GM13976 (cell line): ENCODE results near the gene KCNK10.

ENCODE experiments used
- DNase-seq: peaks from one replicate; pipeline ENCODE4 v3.0.0; 2012; ENCODE audit warnings: low spot score
- in situ Hi-C: fragments of 300-500 bp; cut with MboI; formaldehyde crosslinking; loops from one replicate; pipeline ENCODE4 v1.12.0; 2022; ENCODE audit warnings: low sequenced_read_pairs, mixed read lengths, inconsistent platforms; ENCODE audit not compliant: unreplicated experiment
- TF ChIP-seq, protein P1 (sequence below): IDR thresholded peaks from 2 replicates; pipeline ENCODE4 v1.5.1; 2012; ENCODE audit warnings: borderline replicate concordance, mild to moderate bottlenecking; ENCODE audit not compliant: insufficient read depth; ENCODE audit errors: extremely low read depth, missing control alignments, control extremely low read depth

KCNK10 gene

DNA sequence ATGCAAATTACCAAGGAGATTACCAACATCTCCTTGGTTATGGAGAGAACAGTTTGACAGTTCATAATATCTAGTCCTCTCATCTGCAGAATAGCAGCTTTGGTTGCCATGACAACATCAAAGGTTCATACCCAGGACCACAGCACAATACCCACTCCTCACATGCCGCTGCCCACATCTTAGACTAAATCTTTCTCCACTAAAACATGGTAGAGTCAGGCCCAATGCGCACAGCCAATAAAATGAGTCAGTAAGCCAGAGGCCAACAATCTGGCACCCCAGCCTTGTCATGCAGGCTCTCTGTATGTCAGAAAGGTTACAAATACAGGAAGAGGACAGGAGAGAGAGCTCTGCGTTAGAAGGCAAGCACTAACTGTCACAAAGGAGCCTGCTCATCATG lies 70.6 kb downstream of the KCNK10 start:
- no peak for DNase-seq
- in situ Hi-C loops = no loop called here
- TF ChIP-seq, protein P1, sequence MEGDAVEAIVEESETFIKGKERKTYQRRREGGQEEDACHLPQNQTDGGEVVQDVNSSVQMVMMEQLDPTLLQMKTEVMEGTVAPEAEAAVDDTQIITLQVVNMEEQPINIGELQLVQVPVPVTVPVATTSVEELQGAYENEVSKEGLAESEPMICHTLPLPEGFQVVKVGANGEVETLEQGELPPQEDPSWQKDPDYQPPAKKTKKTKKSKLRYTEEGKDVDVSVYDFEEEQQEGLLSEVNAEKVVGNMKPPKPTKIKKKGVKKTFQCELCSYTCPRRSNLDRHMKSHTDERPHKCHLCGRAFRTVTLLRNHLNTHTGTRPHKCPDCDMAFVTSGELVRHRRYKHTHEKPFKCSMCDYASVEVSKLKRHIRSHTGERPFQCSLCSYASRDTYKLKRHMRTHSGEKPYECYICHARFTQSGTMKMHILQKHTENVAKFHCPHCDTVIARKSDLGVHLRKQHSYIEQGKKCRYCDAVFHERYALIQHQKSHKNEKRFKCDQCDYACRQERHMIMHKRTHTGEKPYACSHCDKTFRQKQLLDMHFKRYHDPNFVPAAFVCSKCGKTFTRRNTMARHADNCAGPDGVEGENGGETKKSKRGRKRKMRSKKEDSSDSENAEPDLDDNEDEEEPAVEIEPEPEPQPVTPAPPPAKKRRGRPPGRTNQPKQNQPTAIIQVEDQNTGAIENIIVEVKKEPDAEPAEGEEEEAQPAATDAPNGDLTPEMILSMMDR = no peak

- in situ Hi-C loops = no loop called here
- TF ChIP-seq, protein P1 = no peak
Observed at GRCh38 chr14:88251650-88252049, 71.4 kb downstream of the KCNK10 start.

DNA sequence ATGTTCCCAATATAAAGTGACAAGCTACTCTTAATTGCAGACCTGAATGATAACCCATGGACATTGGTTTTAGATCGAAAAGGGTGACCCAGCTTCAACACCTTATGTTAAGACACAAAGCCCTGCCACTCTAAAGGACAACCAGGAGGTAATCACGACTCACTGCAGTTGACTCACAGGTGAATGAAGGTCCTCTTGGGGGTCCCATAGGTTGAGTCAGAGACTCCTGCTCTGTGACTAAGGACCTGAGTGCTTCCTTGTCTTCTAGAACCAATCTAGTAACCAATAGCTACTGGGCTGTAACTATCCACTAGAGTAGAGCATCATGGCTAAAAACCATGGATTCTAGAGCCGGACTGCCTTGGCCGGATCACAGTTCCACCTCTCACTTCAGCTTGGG lies 73.8 kb downstream of the KCNK10 start:
- TF ChIP-seq, protein P1 = no peak

More at GRCh38 chr14:88251650-88252049, 71.4 kb downstream of the KCNK10 start:
- no peak for DNase-seq

GRCh38 chr14:88248606-88249005 lies 74.5 kb downstream of the KCNK10 start:
- in situ Hi-C loops = no loop called here
- TF ChIP-seq, protein P1 = no peak
- no peak for DNase-seq

More for the DNA sequence above, 73.8 kb downstream of the KCNK10 start:
- no peak for DNase-seq
- in situ Hi-C loops = no loop called here

GRCh38 chr14:88247228-88247627 lies 75.8 kb downstream of the KCNK10 start:
- TF ChIP-seq, protein P1 = no peak
- DNase-seq = no peak
- in situ Hi-C loops = no loop called here

GRCh38 chr14:88245321-88245720 lies 77.7 kb downstream of the KCNK10 start:
- TF ChIP-seq, protein P1 = no peak
- in situ Hi-C loops = no loop called here
- DNase-seq = no peak

DNA sequence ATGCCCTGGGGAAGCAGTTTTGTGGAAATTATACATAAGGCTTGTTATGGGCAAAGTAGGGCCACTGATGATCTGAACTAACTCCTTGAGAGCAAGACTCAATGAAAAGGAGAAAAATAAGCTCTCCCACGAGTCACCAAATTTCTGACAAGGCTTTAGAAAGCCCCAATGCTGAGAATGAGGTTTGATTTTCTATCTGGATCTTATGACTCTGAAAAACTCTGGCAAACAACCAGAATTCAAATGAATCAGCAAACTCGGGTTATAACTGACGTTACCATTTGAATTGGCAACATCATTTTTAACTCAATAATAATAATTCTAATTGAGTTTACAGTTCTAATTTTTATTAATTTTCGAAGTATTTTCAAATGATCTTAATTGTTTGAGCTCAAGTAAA lies 79.1 kb downstream of the KCNK10 start:
- no peak for DNase-seq
- TF ChIP-seq, protein P1 = no peak
- in situ Hi-C loops = no loop called here
